NOMO-1 treated with dmso at 0.1 percent for 144 hours (cell line): ENCODE data around the gene USP47.

Experiments
- DNase-seq: peaks from one replicate; lab custom pipeline; 2025; ENCODE audit not compliant: unreplicated experiment; lab: John Stamatoyannopoulos, UW

USP47 gene

GRCh38 chr11:11865449-11865848, 23.7 kb downstream of the USP47 start:
- no peak for DNase-seq

GRCh38 chr11:11866203-11866602, 24.4 kb downstream of the USP47 start:
- no peak for DNase-seq

GRCh38 chr11:11867720-11868119, 25.9 kb downstream of the USP47 start:
- DNase-seq = no peak

- DNase-seq = no peak
These were observed 30.2 kb downstream of the USP47 start for GRCh38 chr11:11871991-11872401.

GRCh38 chr11:11876458-11876857, 34.7 kb downstream of the USP47 start:
- no peak for DNase-seq

GRCh38 chr11:11880179-11880578, 38.4 kb downstream of the USP47 start:
- DNase-seq = no peak

GRCh38 chr11:11882539-11882938, 40.8 kb downstream of the USP47 start:
- no peak for DNase-seq

GRCh38 chr11:11884351-11884750, 42.6 kb downstream of the USP47 start:
- DNase-seq = no peak

GRCh38 chr11:11884774-11885481, 43.2 kb downstream of the USP47 start:
- DNase-seq = no peak

- no peak for DNase-seq
These were observed 52.7 kb downstream of the USP47 start for GRCh38 chr11:11894486-11894885.

GRCh38 chr11:11895672-11896071, 53.9 kb downstream of the USP47 start:
- DNase-seq = no peak

GRCh38 chr11:11898648-11899047, 56.9 kb downstream of the USP47 start:
- no peak for DNase-seq

- no peak for DNase-seq
These were observed 57.6 kb downstream of the USP47 start for GRCh38 chr11:11899401-11899800.

- no peak for DNase-seq
These were observed 60.2 kb downstream of the USP47 start for GRCh38 chr11:11901929-11902328.

- DNase-seq = no peak
These were observed 68.0 kb downstream of the USP47 start for GRCh38 chr11:11909727-11910126.

- DNase-seq = no peak
These were observed 68.8 kb downstream of the USP47 start for GRCh38 chr11:11910541-11910940.

GRCh38 chr11:11913395-11913794, 71.6 kb downstream of the USP47 start:
- DNase-seq = no peak

- no peak for DNase-seq
These were observed 73.9 kb downstream of the USP47 start for GRCh38 chr11:11915625-11916024.

- DNase-seq = no peak
These were observed 75.2 kb downstream of the USP47 start for GRCh38 chr11:11916981-11917399.

- DNase-seq = no peak
These were observed 82.1 kb downstream of the USP47 start for GRCh38 chr11:11923828-11924227.

- DNase-seq = no peak
These were observed 88.1 kb downstream of the USP47 start for GRCh38 chr11:11929920-11930319.

- DNase-seq = no peak
These were observed 89.8 kb downstream of the USP47 start for GRCh38 chr11:11931461-11932055.

- DNase-seq = no peak
These were observed 93.8 kb downstream of the USP47 start for GRCh38 chr11:11935536-11935935.
